NCI-H2196 (cell line): ENCODE results near the gene FLYWCH1.
A peak's percentile ranks its signal among the peaks of the same experiment; 100 is the strongest.

ENCODE experiments used
- DNase-seq: peaks from one replicate; lab custom pipeline; 2025; ENCODE audit not compliant: unreplicated experiment; lab: John Stamatoyannopoulos, UW

Gene FLYWCH1

DNA sequence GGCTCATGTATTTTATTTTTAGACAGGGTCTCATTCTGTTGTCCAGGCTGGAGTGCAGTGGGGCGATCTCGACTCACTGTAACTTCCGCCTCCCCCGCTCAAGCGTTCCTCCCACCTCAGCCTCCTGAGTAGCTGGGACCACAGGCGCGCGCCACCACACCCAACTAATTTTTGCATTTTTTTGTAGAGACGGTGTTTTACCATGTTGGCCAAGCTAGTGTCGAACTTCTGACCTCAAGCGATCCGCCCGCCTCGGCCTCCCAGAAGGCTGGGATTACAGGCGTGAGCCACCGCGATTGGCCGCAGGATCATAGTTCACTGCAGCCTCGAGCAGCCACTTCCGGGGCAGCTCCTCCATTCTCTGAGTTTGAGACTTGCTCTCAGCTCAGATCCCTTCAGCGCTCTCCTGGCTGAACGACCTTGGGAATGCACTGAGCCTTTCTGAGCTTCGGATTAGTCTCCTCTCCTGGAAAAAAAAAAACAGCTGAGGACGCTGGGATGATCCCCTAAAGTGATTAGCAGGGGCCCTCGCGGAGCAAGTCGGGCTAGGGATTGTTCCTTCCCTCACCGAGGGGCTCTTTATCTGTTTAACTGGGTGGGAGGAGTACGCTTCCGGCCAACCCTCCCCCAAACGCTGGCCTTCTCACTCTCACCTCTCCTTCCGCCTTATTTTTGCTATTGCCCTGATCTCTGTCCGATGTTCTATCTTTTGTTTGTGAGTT lies 69.6 kb downstream of the FLYWCH1 start:
- DNase-seq, result no peak

DNA sequence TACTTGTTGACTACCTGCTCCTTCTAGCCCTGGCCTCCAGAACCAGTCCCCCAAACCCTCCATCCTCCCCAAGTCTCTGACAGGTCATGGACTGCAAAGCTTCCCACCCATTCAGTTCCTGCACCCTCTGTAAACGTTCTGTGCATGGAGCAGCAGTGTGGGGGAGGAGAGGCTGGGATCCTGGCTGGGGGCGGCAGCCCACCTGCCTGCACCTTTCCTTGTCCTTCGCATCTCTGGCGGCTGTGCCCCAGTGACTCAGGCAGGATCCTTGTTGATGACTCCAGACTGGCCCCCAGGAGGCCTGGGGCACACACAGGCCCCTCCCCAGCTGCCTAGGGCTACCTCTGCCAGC lies 70.1 kb downstream of the FLYWCH1 start:
- no peak for DNase-seq

DNA sequence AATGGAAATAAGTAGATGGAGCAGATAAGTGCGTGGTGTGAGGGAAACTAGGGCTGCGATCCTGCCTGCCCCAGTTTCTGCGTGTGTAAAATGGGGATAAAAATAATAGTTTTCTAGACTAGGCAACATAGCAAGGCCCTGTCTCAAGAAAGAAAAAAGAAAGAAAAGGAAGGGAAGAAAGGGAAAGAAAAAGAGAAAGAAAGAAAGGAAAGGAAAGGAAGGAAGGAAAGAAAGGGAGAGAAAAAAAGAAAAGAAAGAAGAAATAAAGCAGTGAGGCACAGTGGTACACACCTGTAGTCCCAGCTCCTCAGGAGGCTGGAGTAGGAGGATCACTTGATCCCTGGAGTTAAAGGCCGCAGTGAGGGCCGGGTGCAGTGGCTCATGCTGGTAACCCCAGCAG lies 70.7 kb downstream of the FLYWCH1 start:
- DNase-seq, result no peak

GRCh38 chr16:2983706-2984136 lies 72.0 kb downstream of the FLYWCH1 start:
- peak; percentile 86 for DNase-seq

GRCh38 chr16:2985462-2985861 lies 73.7 kb downstream of the FLYWCH1 start:
- no peak for DNase-seq

- peak; percentile 50 for DNase-seq
Observed at GRCh38 chr16:2985893-2986355, 74.2 kb downstream of the FLYWCH1 start.

DNA sequence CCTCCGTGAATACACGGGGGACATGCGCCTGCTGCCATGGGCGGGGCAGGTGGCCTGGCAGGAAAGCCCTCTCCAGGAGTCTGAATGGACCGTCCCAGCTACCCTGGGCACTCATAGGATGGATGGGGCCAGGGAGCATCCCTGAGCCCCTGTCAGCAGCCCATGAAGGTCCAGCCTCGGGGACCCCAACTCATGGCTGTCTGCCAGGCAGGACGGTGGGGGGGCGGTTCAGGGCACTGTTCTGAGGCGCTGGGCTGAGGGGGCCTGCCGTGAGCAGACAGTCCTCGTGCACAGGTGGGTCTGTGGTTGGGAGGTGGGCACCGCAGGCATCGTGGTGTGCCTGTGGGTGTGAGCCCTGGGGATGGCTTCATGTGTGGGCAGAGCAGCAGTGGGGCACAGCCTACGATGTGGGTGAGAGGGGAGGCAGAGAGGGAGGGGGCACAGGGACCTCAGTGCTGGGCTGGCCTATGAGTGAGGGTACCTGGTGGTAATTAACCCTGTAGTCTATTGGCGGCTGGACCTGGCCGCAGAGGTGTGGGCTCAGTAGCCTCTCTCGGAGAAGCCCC lies 75.0 kb downstream of the FLYWCH1 start:
- no peak for DNase-seq

DNA sequence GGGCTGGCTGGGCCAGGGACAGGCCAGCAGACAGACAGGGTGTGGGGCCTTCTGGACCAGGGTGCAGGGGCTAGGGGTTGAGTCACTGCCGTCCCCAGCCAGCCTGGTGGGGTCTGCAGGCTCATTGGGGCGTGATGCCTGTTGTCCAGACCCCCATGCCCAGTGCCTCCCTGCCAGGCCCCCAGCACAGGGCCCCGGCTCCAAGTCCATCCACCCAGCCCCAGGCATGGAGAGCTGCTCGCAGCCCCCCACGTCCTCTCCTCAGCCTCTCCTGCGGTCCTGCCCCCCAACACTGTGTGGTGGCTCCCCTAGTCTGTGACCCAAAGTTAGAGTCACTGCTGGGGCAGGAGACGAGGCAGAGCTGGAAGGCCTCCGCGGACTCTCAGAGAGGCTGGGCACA lies 75.6 kb downstream of the FLYWCH1 start:
- DNase-seq, result no peak

DNA sequence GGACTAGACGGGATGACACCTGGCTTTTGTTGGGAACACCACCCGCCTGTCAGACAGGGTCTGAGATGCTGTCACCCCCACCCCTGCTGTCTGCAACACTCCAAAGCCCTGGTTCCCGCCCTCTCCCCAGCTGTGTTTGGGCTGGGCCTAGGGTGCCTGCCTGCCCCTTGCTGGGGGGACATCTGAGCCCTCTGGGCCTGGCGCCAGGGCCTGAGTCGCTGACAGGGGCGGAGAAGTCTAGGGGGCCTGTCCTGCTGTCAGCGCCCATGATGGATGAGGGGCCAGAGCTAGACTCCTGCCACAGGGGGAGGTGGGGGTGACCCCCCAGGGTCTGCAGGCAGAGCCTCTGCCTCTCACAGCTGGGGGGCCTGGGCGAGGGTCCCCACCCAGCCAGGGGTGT lies 76.1 kb downstream of the FLYWCH1 start:
- DNase-seq, result no peak

- no peak for DNase-seq
Observed at GRCh38 chr16:2988590-2989099, 76.9 kb downstream of the FLYWCH1 start.

DNA sequence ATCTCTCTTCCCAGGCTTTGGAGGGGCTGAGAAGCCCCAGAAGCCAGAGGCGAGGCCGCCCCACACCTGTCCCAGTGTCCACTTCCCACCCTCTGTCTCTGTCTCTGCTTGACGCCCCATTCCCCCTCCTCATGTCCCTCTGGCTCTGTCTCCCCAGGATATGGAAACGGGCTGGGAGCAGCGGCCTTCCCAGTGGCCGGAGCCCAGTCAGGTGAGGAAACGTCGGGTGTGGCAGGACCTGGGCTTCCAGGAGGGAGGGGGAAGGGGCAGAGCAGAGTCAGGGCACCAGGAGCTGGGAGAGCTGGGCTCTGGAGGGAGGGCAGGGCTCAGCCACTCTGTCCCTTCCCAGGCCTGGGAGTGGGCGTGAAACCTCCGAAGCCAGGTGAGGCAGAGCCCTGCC lies 79.2 kb downstream of the FLYWCH1 start:
- DNase-seq, result no peak

DNA sequence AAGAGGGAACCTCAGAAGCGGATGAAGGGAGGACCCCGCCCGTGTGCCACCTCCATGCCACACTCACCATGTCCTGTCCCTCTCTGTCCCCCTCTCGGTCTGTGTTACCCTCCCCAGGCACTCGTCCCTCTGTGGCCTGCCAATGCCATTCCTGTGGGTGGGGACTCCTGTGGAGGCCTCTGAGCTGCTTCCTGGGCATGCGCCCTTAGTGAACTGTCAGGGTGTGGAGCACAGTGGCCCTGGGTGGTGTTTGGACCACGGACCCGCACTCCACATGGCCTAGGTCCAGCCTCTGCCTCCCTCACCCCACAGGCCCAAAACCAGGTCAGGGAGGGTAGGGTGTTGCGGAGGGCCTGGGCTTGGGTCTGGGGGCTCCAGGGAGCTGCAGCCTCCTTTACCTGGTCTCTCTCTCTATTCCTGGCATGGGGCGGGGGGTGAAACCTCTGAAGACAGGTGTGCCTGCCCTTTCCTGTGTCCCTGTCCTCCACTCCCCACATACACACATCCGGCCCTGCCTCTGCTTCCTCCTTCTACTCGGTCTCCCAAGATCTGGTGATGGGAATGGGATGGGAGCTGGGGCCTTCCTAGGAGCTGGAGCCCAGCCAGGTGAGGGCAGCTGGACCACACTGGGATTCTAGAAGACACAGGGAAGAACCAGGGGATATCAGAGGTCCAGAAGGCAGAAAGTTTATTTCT lies 80.0 kb downstream of the FLYWCH1 start:
- no peak for DNase-seq

DNA sequence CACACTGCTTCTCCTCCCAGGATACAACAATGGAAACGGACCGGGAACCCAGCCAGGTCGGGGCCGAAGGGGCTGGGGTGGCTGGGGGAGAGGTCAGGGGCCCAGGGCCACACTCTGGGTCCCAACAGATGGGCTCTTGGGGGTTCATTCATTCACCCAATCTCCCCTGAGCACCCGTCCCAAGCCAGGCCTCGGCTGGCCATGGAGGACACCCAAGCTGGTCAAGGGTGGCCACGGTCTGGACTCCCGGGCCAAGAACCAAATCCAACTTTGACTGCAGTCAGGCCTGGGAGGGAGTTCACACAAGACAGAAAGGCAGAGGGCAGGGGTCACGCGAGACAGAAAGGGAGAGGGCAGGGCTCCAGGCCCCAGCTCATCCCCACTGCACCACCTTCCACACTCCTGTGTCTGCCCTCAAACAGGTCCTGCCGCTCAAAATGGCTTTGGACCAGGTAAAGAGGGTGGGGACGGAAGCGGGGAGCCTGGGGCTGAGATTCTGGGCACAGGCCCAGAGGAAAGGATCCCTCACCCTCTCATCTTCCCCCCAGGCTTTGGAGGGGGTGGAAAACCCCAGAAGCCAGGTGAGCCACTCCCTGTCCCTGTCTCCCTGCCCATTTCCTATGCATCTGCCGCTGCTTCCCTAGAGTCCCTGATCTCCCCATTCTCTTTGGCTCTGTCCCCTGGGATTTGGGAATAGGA lies 80.8 kb downstream of the FLYWCH1 start:
- DNase-seq, result no peak

DNA sequence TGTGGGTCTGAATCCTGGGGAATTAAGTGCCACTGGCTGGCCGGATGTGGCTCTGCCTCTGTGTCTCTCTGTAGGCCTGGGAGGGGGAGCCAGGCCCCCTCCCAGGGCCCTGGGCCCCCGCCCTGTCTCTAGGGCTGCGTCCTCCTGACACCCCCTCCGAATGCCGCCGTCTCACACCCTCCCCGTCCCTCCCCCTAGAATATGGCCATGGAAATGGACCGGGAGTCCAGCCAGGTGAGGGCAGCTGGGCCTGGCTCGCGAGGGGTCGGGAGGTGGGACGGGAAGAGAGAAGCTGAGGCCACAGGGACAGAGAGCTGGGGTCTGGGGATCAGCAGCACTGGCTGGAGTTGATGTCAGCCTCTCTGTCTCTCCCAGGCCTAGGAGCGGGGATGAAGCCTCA lies 84.6 kb downstream of the FLYWCH1 start:
- no peak for DNase-seq

DNA sequence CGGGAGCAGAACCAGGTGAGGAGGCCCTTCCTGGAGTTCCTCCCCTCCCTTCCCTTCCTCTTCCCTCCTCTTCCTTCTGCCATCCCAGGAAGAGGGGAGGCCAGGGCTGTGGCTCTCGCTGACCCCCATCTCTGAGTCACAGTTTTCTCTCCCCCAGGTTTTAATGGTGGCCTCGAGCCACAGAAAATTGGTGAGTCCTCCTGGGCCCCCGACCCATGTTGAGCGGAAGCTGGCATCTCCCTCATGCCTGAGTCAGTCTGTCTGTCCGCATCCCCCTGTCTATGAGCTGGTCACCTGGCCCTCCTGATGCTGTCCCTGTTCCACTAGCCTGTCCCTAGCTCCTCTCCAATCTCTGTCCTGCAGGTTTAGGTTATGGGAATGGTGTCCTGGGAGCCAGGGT lies 88.2 kb downstream of the FLYWCH1 start:
- no peak for DNase-seq

DNA sequence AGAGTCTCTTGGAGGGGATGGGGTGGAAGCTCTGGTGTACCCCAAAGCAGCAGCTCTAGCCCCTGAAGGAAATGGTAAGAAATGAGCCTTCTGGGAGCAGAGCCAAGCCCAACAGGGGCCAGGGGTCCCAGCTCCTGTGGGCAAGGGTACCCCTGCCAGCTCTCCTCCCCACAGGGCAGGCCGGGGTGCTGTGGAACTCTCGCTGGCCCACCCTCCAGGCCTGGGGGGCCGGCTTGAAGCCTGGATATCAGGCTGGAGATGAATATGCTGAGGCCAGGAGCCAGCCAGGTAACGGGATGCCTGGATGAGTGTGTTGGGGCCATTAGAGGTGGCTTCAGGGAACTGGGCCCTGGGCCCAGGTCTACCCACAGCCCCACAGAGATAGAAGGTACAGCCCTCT lies 88.8 kb downstream of the FLYWCH1 start:
- no peak for DNase-seq
